SK-N-MC (cell line): ENCODE data around the gene GNG12.

Experiments
- EZH2 ChIP-seq: fragments of 200-600 bp; sonication (generic); IDR thresholded peaks from one replicate; pipeline ENCODE4 v1.6.1; 2017; ENCODE audit warnings: antibody characterized with exemption
- POLR2AphosphoS5 ChIP-seq: IDR thresholded peaks from 2 replicates; pipeline ENCODE4 v1.6.1; 2012; ENCODE audit warnings: mild to moderate bottlenecking, low read depth, low read length, borderline replicate concordance

DNA sequence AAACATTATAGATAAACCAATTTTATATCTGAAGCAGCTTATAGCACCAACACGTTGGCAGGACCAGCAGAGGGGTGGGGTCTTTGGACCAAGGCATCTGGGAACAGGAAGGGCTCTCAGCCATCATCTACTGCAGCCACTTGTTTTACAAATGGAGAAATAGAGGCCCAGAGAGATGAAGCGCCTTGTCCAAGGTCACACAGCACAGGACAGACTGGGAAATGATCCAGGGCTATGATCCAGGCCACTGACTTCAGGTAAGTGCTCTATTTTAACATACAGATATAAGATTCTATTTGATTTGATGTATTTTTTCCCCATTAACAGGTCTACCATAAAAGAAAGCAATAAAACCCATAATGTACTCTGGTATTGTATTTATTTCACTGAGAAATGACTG, 131.4 kb downstream of the GNG12 start:
- TF ChIP-seq POLR2AphosphoS5 (no peak), EZH2 (no peak)
